Iris pigment epithelial cell (primary cell): Measurements from ENCODE around the gene ADSS2.

Experiments
- DNase-seq: peaks from one replicate; pipeline ENCODE4 v3.0.0-alpha.2; 2011; ENCODE audit warnings: low read depth

The ADSS2 gene

GRCh38 chr1:244445320-244446181, 6.2 kb downstream of the ADSS2 start:
- DNase-seq: no peak

- DNase-seq: no peak
Observed at GRCh38 chr1:244444854-244445253, 6.9 kb downstream of the ADSS2 start.

GRCh38 chr1:244442850-244443249, 8.9 kb downstream of the ADSS2 start:
- no peak for DNase-seq

DNA sequence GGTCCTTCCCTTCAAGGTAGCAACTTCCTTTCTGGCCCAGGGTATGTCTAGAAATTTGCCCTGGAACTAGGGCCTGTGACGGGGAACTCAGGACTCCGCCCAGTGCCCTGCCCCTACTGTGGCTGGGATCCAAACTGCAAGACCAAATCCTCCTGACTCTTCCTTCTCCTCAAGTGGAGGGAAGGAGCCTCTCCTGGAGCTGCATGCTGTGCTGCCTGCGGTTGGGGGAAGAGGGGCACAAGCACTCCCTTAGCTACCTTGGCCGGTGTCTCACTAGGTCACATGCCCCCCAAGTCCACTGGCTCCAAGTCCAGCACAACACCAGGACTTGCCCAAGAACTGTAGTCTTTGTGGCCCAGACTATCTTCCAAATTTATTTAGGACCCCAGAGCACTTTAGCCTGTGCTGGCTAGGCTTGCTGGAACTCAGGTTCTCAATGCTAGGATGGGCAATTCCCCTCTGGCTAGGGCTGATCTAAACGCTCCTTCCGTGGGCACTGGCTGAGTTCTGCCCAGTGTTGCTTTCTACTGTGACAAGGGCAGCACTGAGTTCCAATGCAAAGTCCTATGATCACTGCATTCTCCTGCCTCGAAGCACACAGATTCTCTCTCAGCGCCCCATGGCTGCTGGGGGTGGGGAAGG, 12.2 kb downstream of the ADSS2 start:
- no peak for DNase-seq

DNA sequence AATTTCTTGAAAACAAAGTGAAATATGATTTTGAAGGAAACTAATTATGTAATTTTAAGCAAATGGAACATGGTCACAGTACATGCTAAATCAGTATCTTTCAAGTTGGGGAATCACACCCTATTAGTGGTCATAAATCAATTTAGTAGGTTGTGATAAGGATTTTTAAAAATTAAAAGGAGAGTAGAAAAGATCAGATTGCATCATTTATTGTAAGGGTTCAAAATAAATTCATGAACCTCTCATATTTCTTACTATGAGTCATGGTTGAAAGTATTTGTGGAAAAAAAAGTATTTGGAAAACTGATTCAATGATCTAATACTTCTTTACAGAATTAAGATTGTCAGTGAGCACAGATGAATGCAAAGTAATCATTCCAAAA, 14.6 kb downstream of the ADSS2 start:
- DNase-seq: peak; percentile 55

DNA sequence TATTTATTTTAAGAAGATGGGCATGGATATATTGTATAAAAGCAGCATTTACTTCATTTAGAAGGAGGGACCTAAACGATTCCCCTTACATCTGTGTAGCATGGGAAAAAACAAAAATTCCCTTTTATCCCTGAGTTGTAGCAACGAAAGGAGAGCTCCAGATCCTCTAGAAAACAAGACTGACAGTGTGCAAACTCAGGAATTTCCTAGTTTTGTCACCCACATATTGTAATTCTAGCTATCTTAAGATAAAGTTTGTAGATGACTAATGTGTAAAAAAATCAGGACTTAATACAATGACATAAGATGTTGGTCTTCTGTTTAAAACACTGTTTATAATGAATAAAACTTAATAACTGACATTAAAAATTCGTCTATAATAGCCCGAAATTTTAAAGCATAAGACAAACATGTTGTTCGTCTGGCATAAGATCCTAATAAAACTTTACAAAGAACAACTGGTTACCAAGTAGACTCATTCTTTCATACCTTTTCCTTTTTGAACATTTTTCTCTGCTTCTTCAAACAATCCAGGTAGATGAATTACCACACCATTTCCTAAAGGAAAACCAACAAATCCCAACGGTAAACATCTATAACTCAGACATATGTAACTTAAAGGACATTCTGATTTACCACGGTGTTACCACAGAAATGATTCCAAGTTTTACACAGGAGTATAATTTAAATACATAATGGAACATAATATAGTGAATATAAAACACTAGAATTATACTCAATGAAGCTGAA, 15.2 kb downstream of the ADSS2 start:
- peak; percentile 79 for DNase-seq

DNA sequence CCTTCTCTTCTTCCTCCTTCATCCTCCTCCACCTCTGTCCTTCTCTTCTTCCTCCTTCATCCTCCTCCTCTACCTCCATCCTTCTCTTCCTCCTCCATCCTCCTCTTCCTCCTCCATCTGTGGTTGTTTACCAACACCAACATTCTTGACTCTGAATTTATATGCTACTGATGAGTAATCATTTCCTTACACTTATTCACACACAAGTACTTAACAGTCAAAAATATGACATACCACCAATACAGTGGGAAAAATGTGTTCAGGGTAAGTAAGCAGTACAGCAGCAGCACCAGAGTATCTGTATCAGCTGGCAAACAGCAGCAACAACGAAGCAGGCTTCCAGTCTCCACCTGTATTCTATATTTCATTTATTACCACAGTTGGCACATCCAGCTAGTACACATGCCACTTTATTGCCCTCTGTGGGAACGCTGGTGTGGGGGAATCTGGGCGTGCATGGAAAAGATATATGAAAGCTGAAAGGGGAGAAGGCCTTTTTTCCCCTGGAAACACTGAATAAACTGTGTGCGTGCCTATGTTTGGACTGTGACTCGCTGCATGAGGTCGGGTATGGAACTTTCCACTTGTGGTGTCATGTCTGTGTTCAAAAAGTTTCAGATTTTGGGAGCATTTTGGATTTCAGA, 16.0 kb downstream of the ADSS2 start:
- peak; percentile 86 for DNase-seq

DNA sequence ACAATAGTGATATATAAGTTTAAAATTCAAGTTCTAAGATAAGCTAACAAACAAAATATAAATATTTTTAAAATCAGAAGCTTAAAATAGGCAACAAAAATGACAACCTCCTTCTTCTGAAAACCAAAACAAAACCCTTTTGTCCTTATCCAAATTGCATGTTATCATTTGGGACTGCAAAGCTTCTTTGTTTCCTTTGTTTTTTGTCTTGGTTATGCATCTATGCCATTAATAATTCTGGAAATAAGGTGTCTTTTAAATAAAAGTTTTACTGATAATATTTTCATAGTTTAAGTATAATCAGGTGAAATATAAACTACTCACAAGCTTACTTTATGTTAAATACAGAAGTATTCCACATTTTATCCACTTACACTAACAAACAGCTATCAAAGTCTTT, 20.5 kb downstream of the ADSS2 start:
- no peak for DNase-seq

DNA sequence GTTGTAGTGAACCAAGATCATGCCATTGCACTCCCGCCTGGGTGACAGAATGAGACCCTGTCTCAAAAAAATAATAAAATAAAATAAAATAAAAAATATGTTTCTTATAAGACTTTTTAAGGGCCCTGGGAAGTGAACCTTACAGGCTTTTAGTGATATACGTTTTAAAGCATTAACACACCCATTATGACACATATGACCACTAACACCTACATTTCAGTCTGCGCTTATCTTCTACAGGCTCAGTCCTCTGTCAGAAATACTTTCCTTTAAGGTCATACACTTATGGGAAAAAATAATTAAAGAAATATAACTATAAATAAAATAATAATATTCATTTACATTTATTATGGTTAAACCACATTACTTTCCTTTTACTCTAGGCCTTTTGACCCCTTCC, 21.9 kb downstream of the ADSS2 start:
- no peak for DNase-seq

DNA sequence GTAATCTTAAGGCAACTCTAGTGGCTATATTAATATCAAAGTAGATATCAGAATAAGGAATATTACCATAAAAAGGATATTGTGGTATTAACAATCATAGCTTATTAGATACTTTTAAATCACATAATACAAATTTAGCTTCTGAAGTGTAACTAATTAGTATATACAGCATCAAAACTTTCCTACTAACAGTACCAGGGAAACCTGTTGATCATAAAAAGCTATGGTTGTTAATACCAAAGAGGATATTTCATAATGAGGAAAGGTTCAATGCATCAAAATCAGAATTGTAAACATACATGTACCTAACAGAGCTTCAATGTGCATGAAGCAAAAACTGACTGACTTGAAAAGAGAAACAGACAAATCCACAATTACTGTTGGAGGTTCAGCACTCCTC, 24.1 kb downstream of the ADSS2 start:
- DNase-seq: no peak

DNA sequence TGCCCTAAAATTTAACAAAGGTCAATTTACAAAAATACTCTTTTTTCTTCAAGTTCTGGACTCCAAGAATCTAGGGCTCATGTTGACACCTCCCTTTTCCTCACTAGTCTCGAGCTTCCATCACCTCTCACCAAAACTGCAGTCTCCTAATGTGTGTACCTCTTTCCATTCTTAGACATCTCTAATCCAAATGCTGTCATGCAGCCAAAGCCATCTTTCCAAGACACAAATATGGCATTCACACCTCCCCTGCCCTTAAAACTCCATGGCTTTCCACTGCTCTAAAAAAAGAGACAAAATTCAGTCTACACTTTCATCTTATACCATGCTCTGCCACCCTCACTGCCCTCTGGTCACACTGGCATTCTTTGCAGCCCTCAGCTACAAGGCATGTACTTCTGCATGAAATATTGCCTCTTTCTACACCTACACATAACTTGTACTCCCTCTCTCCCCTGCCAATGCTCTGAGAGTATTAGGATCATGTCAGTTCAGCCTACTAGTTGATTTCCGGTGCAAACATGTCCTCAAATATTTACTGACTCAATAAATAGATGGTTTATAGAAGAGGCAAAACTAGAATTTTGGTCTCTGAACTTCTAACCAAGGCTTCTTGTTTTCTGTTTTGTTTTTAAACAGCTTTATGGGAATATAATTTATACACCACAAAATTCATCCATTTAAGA, 26.9 kb downstream of the ADSS2 start:
- no peak for DNase-seq

GRCh38 chr1:244422174-244422573, 29.5 kb downstream of the ADSS2 start:
- DNase-seq: no peak

DNA sequence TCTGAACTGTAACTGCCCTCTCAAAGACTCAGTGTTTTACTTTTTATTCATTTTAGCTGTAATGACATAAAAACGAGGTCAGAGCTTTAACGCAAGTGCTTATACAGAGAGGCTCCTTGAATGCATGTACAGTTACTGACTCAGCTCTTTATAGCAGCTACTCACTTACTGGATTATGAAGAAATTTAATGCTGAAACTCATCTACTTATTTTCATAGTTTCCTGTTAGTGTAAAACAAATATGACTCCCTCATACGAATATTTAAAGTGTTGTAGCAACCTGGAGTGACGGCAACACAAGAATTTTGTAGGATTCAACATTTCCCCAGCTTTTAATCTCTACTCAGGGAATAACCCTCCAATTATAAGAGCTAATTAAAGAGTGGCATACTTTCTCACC, 32.7 kb downstream of the ADSS2 start:
- DNase-seq: peak; percentile 38

- DNase-seq: peak; percentile 89
Observed at GRCh38 chr1:244414543-244414942, 37.2 kb downstream of the ADSS2 start.

GRCh38 chr1:244413736-244414135, 38.0 kb downstream of the ADSS2 start:
- DNase-seq: peak; percentile 26

GRCh38 chr1:244412176-244412575, 39.5 kb downstream of the ADSS2 start:
- no peak for DNase-seq

DNA sequence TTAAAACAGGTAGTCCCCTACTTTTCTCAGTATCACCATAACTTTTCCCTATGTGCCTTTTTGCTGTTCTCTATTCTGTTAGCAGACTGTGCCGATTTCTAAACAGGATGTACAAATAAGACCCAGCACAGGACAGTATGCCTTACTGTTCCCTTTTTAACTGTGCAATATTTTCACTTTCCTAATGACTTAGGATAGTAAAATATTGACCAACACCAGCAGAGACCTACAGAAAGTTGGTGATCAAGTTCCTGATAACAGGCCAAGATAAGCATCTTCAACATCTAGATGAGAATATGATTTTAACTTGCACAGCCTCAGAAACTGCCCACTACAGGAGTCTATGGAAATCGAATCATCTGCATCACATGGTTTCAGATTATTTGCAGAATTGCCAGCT, 42.0 kb downstream of the ADSS2 start:
- no peak for DNase-seq

DNA sequence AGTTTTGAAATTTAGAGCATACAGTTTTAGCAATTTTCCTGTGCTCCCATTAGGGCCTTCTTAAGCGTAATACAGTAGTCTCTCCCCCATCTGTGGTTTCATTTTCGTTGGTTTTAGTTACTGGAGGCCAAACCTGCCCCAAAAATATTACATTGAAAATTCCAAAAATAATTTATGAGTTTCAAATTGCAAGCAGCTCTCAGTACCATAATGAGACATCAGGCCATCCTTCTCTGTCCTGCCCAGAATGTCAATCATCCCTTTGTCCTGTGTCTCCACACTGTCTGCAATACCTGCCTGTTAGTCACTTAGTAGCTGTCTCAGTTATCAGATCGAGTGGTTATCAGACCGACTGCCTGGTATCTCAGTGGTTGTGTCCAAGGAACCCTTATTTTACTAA, 45.4 kb downstream of the ADSS2 start:
- no peak for DNase-seq

GRCh38 chr1:244405856-244406255, 45.9 kb downstream of the ADSS2 start:
- DNase-seq: no peak

- no peak for DNase-seq
Observed at GRCh38 chr1:244403431-244403830, 48.3 kb downstream of the ADSS2 start.

DNA sequence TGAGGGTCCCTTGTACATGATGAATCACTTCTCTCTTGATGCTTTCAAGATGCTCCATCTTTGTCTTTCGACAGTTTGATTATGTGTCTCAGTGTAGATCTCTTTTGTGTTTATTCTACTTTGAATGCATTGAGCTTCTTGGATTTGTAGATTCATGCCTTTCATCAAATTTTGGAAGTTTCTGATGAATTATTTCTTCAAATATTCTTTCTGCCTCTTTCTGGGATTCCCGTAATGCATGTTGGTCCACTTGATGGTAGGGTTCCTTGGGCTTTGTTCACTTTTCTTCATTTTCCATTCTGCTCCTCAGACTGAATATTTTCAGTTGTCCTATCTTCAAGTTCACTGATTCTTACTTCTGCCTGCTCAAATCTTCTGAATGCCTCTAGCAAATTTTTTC, 50.7 kb downstream of the ADSS2 start:
- no peak for DNase-seq

DNA sequence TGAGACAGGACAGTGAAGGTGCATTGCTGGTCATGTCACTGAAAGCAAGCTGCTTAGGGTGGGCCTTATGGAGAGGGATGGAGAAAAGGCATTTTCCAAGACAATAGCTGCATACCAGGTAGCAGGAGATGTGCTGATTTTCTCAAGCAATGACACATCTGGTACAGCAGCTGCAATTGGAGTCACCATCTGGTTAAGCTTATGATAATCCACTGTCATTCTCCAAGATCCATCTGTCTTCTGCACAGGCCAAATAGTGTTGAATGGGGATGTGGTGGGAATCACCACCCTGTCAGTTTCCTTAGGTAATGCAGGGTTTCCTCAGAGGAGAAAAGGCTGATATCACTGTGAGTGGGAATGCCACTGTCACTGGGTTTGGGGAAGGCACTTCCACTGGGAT, 54.6 kb downstream of the ADSS2 start:
- no peak for DNase-seq
